ENCODE data around the gene UTF1.

GRCh38 chr10:133241501-133242205, 11.6 kb downstream of the UTF1 start:
- TF ChIP-seq POLR2A (IDR thresholded peaks at IDR 0.05) = no peak
- no peak for TF ChIP-seq CTCF (IDR thresholded peaks at IDR 0.05)

Measured in stomach (tissue), 4 donors.